NCI-H460 (cell line): Measurements from ENCODE around the gene LCA5. TPM values are rescaled to one million over a fixed set of nuclear protein-coding genes. Genes with fewer than 3 reads are reported as not detected.
"Not testable (repeated sequence)": the region's sequence is repeated elsewhere in the genome, so short reads cannot be mapped to it uniquely, and the experiment has no call there.

ENCODE experiments used
- DNase-seq: peaks from one replicate; pipeline ENCODE4 v3.0.0-alpha.2; 2016; ENCODE audit warnings: low read depth; ENCODE audit errors: extremely low read depth
- polyA plus RNA-seq: library from polyadenylated mRNA; depleted of rRNA; stranded (reverse); fragments of >200 nt; gene quantifications from 2 replicates; pipeline ENCODE4 v1.2.3, GENCODE V29; 2014; cell fraction: nucleus; rRNA removed
- total RNA-seq: library from RNA; depleted of rRNA; stranded (reverse); fragments of >200 nt; shearing (Covaris generic); gene quantifications from 2 replicates; pipeline ENCODE4 v1.2.3, GENCODE V29; 2014; rRNA removed

The LCA5 gene
- total RNA-seq: 0.81 and 1.3 TPM in 2 replicates
- 0.17 and 0.54 TPM in 2 replicates for polyA plus RNA-seq

DNA sequence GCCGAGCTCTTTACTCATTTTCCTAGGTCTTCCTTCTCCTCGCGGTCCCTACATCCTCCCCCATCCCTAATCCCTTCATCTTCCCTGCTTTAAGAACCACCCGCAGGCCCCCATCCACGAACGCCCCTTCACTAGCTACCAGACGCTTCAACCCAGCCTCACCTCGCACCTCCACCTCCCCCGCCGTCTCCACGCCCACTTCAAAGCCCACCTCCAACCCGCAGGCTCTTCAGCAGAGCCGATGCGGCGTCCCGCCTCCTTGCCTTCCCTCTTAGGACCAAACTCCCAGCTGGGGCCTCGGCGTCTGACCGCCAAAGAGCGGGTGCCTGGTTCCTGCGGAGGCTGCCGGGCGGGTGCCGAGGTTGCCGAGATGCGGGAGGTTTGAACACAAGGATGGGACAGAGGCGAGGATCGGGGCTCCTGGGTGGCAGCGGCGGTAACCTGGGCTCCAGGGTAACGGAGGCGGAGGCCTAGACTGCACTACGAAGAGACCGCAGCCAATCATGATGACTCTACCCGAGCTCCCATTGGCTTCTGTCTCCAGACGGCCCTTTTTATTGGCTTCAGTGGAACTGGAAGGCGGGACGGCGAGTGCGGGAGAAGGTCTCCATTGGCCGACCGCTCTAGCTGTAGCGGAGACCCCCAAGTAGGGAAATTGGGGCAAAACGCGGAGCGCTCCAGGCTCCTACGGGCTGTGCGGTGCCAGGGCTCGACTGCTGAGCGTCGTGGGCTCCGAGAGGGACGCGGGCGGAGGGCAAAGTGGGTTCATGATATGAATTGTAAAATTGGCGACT, at the start of gene LCA5:
Gene LCA5, minus strand, starts transcription at position 477 of the 794 bp plus-strand sequence. CDS start 18,536 bp downstream, outside the sequence.
- peak; percentile 89 for DNase-seq

DNA sequence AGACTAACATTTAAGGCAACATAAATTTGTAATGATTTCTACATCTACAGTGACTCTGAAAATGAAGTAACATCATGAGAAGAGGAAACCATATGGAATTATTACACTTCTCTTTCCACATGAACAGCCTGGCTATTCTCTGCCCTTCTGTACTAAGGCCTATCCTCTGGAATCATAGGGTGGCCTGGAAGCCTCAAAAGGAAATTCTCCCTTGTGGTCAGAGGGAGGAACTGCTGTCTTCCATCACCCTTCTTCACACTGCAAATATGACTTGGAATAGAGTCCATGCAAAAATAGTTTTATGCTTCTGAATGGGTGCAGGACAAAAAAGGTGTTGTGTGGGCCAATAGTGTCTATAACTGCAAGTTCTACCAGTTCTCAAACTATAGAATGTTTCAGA, 49.3 kb upstream of the LCA5 start:
- no peak for DNase-seq

DNA sequence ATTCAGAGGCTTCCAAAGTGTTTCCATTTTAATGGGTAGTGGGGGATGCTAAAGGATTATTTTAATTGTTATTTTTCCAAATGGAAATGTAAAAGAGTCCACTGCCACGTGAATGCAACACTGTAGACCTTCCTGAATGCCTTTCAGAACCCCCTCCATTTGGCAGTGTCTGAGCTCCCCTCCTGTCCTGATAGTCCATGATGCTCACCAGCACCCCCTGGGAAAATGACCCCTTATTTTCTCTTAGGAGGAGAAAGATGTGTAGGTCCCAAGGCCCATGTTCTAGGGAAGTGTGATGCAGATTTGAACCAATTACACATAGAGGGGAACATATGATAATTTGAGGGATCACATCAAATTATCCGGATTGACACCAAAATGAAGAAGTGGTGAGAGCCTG, 47.1 kb upstream of the LCA5 start:
- DNase-seq: no peak

DNA sequence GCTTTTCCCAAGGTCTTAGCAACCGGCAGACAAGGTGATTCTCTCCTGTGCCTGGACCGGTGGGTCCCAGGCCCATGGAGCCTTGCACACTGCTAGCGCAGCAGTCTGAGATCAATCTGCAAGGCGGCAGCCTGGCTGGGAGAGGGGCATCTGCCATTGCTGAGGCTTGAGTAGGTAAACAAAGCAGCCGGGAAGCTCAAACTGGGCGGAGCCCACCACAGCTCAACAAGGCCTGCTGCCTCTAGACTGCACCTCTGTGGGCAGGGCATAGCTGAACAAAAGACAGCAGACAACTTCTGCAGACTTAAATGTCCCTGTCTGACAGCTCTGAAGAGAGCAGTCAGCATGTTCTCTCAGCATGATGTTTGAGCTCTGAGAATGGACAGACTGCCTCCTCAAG, 40.7 kb upstream of the LCA5 start:
- not testable (repeated sequence) for DNase-seq

DNA sequence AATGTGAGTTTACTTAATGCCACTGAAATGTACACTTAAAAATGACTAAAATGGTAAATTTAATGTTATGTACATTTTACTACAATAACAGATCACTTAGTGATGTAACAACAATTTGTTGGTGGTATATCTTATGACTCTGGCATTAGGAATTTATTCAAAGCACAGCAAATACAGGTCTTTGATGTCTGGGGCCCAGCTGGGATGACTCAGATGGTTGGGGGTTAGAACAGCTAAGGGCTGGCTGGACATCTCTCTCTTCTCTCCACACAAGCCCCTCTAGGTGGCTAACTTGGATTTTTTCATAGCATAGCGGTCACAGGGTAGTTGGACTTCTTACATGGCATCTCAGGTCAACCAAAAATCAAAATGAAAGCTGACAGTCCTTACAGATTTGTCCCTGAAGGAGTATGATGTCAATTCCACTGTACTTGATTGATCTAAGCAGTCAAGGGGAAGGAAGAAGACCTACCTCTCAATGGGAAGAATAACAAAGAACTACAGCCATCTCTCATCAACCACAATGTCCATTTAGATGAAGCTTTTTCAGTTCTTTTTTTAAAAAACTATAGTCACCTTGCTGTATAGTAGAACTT, 37.5 kb upstream of the LCA5 start:
- DNase-seq: no peak

DNA sequence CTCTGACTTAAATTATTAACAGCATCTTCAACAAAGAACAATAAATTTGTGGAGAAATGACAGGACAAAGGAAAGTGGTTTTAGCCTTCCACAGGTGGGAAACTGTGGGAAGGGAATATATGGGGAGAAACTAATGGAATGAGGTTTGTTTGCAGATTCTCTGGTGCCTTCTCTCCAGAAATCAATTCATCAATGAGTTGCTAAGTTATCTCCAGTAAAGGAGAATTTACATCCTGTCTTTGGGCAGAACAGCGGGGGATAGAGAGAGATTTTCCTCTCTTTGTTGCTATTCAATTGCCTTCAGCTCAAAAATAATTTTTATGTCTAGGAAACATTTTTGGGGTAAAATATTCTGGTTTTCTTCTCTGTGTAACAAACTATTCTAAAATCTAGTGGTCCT, 36.9 kb upstream of the LCA5 start:
- DNase-seq: no peak

DNA sequence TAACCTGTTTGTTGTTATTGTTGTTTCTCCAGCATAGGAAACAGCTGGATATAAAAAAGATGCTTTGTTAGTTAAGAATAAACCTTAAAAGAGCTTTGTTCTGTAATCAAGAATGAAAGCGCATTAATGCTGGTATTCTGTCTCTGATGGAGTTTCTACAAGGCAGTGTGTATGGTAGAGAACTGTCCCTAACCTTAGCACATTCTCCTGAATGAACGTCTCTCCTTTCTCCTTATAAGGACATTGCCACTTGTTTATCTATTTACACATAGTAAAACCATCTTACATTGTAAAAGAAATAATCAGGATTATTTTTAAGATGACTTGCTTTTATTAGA, 33.8 kb upstream of the LCA5 start:
- no peak for DNase-seq

DNA sequence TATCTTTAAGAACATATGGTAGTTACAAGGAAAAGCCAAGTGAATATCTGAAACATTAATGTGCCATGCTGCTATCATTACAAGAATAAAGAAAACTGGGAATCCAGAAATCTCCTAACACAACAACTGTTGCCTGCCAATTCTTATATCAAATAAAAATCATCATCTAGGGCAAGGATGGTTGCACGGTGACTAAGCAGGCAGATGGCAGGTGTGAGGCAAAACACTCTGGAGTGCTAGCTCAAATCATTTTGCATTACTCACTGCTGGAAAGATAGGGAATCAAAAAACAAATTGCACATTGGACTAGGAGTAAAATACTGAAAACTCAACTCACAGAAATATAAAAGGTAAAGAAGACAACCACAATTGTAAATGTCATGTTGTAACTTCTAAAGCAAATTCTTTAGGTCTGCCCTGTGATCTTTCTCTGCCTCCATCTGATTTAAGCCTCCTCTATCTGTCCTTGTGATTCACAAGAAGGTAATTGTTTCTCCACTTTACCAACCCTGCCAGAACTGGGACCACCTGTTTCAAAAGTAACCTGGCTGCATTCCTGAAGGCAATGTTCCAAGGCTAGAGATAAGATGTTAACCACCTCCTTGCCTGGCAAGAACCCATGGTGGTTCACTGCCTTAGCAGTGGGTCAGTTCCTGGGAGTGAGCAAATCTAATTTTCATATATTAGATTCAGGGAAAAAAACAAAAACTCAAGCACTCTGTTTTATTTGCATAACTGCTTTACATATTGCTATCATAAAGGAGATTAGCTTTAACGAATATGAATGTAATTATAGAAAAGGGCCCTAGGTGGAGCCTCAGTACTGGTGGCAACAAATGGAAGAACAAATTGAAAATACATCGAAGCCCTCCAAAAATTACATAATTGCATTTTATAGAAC, 33.1 kb upstream of the LCA5 start:
- DNase-seq: no peak

DNA sequence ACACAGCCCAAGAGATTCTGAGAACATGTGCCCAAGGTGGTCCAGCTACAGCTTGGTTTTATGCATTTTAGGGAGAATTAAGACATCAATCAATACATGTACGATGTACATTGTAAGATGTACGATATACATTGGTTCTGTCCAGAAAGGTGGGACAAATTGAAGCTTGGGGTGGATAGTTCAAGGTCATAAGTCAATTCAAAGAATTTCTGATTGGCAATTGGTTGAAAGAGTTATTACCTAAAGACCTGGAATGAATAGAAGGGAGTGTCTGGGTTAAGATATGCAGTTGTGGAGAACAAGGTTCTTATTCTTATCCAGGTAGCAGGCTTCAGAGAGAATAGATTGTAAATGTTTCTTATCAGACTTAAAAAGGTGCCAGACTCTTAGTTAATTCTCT, 31.8 kb upstream of the LCA5 start:
- DNase-seq: no peak

DNA sequence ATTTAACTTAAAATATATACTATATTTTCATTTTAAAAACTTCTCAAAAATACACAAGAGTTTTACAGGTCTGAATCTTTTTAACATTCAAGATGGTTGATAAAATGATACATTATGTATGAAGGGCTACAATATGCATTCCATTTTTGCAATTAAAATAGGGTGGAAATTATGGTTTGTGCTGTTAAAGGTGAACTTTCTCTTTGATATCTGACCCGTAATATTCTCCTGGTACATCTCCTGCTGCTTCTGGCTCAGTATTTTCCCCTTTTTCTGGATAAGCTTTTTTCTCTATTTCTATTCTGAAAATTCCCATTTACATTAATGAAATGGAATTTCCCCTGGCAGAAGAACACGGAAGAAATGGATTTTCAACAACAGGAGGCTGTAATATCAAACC, 27.4 kb upstream of the LCA5 start:
- no peak for DNase-seq

DNA sequence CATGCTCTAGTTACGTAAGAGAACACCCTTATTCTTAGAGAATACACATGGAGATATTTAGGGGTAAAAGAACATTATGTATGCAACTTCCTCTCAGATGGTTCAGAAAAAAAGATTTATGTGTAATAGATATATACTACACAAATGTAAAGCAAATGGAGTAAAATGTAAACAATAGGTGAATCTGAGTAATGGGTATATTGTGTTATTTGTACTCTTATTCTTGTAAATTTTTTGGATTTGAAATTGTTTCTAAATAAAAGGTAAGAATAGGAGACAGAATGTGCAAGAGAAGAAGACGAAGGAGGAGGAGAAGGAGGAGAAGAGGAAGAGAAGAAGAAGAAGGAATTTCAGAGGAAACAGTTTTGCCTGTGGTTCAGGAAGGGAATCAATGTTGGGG, 22.5 kb upstream of the LCA5 start:
- DNase-seq: no peak

DNA sequence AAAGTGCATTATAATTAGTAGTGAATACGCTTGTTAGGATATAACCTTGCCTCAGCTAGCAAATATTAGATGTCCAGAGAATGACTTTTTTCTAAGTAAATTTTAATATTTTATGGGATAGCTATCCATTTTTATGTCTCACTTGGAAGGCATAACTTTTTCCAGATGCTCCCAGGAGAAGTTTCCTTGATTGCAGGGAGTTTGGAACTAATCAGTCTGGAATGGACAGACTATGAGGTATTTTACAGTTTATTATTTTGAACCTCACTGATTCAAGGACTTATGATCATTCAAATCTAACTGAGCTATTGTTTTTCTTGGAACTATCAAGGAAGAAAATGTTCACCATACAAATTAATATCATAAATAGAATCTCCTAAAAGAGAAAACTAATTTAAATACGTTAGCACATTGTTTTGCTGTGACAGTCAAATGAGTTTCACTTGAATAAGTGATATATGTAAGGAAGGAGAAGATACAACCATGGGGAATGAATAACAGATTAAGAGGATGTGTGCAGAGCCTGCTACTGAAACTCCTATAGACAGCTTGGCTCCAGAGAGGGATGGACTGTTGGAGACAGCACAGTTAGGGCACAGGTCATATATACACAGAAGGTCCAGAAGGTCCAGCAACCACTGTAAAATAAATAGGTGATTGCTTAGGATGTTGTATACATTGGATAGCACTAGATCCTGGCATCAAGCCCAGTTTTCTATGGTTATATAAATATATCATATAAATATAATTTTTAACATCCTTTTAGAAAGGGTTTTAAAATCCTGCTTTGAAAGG, 20.6 kb upstream of the LCA5 start:
- no peak for DNase-seq

DNA sequence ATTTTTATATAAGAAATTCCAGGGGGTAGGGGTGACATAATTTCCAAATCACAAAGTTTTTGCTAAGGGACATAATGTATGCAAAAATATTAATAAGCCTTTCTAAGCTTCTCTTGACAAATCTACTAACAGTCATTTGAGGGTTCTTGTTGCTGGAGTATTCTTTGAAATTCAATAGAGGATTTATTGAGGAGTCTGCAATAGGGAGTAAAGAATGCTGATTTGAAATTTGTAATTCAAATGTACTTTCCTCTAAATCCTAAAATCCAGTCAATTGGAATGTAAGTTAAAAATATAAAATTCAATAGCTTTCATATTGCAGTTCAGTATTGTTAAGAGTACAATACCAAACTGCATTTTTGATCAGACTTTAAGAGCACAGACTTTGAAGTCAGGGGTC, 17.1 kb upstream of the LCA5 start:
- no peak for DNase-seq

DNA sequence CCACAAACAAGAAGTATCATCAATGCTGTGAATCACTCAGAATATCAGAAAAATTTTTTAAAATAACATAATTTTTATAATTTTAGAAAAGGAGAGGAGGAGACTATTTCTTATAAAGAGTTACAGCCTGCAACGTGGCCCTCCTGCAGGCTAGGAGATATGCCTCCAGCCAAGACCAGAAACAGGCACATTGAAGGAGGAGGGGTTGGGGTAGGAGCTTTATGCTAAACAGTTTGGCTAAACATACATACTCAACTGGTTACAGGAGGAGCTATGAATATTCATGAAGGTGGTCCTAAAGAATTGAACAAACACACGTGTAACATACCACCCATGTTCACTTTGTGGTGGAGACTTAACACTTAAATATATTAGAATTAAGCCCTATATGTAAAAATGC, 14.2 kb upstream of the LCA5 start:
- no peak for DNase-seq

DNA sequence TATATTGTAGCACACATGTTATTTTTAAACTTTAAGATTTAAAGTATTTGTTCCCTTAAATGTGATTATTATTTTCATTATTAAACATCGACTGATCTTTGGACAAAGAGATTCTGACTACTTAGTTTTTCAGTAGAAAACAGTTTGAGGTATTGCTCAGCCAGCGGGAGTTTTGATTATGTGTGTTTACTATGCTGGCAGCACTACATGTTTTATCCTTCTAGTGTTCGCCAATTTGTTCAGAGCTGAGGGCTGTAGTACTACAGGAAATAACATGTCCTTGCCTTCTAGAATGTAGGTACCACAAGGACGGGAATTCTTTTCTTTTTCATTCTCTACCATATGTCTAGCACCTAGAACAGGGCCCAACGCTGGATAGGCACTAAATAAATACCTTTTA, 11.1 kb upstream of the LCA5 start:
- DNase-seq: no peak

DNA sequence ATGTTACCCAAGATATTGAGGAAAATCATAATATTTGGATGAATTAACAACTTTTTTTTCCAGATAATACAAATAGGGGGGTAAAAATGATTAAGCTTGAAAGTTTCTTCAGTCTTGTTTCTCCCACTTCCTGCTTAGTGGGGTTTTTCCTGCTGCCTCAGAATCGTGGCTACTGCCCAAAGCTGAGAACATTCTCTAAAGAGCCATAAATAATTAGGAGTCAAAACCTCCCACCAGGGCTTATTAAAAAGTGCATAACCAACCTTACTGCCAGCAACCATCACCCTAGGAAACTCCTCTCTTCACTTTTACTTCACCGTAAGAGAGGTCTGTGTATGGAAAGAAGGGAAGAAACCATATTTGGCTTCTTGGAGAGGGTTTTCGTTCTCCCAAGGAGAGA, 9.0 kb upstream of the LCA5 start:
- DNase-seq: no peak

DNA sequence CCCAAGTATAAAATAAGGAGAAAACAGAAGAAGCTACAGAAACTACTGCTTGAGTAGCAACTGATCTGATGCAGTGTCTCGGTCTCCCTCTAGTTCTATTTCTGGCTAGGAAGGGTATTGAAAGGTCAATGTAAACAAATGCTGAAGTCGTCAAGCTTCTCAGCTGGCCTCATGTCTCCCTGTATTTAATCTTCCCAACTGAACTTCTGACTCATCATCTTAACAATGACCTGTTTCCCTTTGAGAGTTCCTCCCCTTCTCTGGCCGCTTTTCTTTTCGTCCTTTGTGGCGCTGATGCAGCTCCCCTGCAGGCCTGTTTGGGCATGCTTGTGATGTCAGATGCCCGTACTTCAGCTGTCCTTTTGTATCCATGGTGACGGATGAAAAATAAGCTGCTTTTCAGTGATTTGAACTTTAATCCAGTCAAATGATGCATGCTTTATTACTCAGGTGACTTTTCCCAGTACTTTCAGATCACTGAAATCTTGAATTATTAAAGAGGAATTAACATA, 7.8 kb upstream of the LCA5 start:
- DNase-seq: peak; percentile 77

DNA sequence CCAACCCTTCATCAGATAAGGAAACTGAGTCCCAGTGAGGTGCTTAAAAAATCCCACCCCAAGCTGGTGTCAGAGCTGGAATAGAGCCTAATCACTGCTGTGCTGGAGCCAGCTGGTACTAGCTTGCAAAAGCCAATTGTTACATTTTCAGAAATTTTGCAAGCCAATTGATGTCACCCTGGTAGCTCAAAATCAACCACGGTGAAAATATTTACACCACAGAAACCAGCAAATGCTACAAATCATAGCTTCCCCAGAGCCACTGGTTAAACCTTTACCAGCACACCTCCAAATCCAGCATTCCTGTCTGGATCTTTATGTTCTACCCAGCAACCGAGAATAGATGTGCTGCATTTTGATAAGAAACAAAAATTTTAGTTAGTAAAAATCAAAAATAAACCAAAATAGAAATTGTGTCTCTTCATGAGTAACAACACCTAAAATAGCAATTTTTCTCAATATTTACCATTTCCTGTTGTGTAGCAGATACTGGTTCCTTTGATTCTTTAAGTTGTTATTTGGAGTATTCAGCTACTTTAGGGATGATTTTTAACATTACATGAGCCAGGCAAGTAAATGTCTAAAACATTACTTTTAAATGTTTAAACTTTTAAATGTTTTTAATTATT, 7.2 kb upstream of the LCA5 start:
- no peak for DNase-seq

DNA sequence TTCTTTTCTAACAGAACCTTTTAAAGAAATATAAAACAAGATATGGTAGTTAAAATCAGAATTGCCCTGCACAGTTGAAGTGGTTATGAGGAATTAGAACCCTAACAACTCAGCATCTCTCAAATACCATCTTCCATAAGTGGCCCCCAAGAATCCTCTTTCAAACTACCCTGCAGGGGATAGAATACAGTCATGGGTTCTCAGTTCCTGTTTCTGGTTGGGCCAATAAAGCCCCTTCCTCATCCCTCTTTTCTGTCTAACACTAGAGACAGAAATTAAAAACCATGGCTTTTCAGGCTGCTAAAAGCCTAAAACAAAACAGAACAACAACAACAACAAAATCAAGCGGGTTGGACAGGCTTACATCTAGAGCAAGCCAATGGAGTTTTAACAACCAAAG, 6.7 kb upstream of the LCA5 start:
- no peak for DNase-seq

DNA sequence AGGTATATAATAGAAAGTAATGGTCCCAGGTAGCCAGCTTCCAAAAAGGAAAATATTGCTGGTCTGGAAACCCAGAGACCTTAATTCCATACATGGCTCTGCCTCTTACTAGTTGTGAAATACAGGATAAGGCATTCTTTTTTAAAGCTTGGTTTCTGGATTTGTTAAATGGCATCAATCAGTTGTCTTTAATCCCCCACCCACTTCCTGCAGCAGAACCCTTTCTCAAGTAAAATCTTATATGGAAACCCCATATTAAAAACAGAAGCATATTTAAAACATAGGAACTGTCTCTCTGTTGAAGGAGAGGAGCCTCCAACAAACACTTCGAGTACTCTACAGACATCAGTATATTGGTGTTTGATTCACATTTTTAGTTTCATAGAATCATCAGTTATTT, 6.2 kb upstream of the LCA5 start:
- no peak for DNase-seq
